ENCODE results near the gene VSIR.
A peak's percentile ranks its signal among the peaks of the same experiment; 100 is the strongest.

Gene VSIR

GRCh38 chr10:71763352-71764127 lies 9.8 kb downstream of the VSIR start:
- DNase-seq = peak; percentile 26

- DNase-seq = no peak
These were observed 11.0 kb downstream of the VSIR start for GRCh38 chr10:71762324-71762723.

GRCh38 chr10:71761541-71762113 lies 11.7 kb downstream of the VSIR start:
- no peak for DNase-seq

GRCh38 chr10:71761105-71761511 lies 12.2 kb downstream of the VSIR start:
- DNase-seq = no peak

- no peak for DNase-seq
These were observed 15.9 kb downstream of the VSIR start for GRCh38 chr10:71757399-71757922.

- no peak for DNase-seq
These were observed 16.8 kb downstream of the VSIR start for GRCh38 chr10:71756311-71757191.

- no peak for DNase-seq
These were observed 18.0 kb downstream of the VSIR start for GRCh38 chr10:71755179-71755879.

GRCh38 chr10:71754562-71754961 lies 18.8 kb downstream of the VSIR start:
- DNase-seq = no peak

GRCh38 chr10:71753960-71754505 lies 19.3 kb downstream of the VSIR start:
- DNase-seq = no peak

GRCh38 chr10:71753091-71753959 lies 20.0 kb downstream of the VSIR start:
- no peak for DNase-seq

- no peak for DNase-seq
These were observed 20.8 kb downstream of the VSIR start for GRCh38 chr10:71752391-71753090.

GRCh38 chr10:71751515-71752224 lies 21.6 kb downstream of the VSIR start:
- DNase-seq = no peak

- DNase-seq = no peak
These were observed 22.3 kb downstream of the VSIR start for GRCh38 chr10:71750986-71751385.

- DNase-seq = no peak
These were observed 23.0 kb downstream of the VSIR start for GRCh38 chr10:71750124-71750841.

- no peak for DNase-seq
These were observed 23.9 kb downstream of the VSIR start for GRCh38 chr10:71749396-71749795.

GRCh38 chr10:71748671-71749191 lies 24.6 kb downstream of the VSIR start:
- DNase-seq = peak; percentile 15

GRCh38 chr10:71747551-71748523 lies 25.5 kb downstream of the VSIR start:
- DNase-seq = no peak
